Limb (tissue), 2 donors: Measurements from ENCODE around the gene CNN2.
A peak's percentile ranks its signal among the peaks of the same experiment; 100 is the strongest.
"Not testable (repeated sequence)": the region's sequence is repeated elsewhere in the genome, so short reads cannot be mapped to it uniquely, and the experiment has no call there.

Experiments used
- DNase-seq, 2 donors: peaks; one replicate each; pipeline ENCODE4 v3.0.0-alpha.2; 2016; ENCODE audit errors: extremely low spot score in 2 of 2

The CNN2 gene

DNA sequence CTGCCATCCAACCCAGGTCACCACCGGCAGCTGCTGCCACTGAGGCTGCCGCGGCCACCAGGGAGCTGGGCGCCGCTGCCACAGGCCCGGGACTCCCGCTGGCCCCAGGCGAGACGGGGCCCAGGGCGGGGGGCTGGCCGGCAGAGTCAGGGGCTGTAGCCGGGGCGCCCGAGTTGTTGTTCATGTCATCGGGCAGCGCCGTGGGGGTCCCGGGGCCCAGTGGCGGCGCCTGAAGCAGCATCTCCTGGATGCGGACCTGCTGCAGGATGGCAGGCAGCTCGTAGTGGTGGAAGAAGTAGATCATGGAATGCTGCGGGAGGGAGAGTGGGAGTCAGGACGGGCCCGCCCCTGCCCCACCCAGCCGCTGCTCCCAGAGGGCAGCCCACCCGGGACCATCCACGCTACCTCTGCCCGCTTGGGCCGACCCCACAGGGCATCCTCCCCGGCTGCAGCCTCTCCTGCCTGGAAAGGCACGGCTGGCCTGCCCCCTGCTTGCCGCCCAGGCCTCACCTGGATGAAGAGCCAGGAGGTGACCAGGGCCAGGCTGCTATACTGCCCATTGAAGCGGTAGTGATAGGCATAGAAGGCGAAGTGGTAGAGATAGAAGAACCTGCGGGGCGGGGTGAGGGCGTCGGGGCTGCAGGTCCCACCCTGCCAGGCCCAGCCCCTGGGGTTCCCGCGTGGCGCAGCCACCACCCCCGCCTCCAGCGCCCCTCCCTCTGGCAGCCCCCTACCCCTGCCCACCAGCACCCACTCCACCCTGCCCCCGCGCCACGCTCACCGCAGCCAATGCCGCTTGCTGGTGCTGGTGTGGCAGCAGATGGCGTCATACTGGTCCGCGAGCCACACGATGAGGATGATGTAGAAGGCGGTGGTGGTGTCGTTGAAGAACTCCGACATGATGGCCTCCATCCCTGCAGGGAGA lies 15.6 kb upstream of the CNN2 start:
- DNase-seq: no peak

DNA sequence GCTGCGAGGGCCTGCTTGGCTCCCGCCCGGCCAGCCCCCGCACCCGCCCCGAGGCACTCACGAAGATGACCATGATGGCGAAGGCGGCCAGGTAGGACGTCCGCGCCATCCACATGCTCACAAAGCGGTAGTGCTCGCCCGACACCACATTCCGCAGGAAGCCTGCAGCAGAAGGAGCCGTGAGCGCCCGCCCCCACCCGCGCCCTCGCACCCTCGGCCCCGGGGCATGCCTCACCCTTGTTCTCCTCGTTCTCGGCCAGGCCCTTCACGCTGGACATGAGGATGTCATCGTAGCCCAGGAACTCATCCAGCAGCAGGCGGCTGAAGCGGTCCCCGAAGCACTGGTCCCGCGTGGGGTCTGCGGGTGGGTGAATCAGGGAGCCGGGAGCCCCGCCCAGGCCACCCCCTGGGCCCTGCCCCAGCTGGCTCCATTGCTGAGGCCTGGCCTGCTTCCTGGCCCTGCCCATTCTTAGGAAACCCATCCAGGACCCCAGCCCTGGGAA lies 14.5 kb upstream of the CNN2 start:
- DNase-seq: no peak

DNA sequence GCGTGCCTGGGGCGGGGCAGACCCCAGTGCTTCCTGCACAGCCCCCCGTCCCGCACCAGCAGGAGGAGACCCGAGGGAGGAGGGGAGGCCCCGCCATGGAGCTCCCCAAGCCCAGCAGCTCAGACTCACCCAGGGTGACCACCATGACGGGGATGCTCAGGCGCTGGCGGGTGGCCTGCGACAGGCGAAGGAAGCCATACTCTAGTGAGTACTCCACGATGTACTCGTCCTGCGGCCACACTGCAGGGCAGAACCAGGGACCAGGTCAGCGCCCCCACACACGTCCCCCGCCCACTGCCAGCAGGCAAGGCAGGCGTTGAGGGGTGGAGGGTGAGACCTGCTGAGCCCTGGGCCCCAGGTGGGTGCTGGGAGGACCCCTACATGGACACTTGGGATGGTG lies 14.1 kb upstream of the CNN2 start:
- no peak for DNase-seq

DNA sequence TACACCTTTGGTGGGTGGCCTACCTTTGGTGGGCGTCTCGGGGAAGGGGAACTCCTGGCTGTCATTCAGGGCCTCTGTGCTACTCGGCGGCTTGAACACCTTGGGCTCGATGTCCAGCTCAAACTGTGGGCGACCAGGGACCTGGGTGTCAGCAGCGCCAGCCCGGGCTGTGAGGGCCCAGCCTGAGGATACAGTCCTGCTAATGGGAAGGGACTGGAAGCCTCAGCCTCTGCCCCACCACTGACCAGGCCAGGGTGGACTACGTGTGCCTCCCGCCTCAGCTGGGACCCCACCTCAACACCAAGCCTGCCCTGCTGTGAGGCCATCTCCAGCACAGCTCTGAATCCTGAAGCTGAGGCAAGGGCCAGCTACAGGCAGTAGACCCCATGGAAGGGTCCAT lies 13.2 kb upstream of the CNN2 start:
- DNase-seq: no peak

- DNase-seq: no peak
Measured at GRCh38 chr19:1014161-1015060, 12.0 kb upstream of the CNN2 start.

DNA sequence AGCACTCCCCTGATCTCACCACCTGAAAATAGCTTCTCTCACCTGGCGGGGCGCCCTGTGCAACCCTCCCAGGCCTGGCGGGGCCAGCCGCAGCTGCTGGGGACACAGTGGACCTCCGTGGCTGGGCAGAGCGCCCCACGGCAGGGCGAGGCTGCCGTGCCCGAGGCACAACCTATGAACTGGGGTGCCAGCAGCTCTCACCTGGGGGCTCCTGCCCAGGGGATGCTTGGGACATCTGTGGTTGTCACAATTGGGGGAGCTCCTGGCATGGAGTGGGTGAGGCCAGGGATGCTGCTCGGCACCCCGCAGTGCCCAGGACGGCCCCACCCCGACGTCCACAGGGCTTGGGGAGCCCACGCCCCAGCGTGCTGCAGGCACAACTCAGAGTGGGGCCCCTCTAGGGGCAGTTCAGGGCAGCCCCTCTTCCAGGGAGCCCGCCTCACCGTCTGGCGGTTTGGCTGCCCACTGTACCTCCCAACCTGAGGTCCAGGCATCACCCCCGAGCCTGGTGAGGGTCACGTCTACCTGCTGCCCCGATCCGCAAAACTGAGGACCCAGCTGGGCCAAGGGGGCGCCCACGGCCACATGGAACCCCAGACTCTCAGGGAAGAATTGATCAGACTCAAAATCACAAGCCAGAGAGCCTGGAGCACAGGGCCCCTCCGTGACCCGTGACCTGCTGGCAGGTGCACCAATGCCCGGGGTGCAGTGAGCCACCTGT lies 11.2 kb upstream of the CNN2 start:
- no peak for DNase-seq

DNA sequence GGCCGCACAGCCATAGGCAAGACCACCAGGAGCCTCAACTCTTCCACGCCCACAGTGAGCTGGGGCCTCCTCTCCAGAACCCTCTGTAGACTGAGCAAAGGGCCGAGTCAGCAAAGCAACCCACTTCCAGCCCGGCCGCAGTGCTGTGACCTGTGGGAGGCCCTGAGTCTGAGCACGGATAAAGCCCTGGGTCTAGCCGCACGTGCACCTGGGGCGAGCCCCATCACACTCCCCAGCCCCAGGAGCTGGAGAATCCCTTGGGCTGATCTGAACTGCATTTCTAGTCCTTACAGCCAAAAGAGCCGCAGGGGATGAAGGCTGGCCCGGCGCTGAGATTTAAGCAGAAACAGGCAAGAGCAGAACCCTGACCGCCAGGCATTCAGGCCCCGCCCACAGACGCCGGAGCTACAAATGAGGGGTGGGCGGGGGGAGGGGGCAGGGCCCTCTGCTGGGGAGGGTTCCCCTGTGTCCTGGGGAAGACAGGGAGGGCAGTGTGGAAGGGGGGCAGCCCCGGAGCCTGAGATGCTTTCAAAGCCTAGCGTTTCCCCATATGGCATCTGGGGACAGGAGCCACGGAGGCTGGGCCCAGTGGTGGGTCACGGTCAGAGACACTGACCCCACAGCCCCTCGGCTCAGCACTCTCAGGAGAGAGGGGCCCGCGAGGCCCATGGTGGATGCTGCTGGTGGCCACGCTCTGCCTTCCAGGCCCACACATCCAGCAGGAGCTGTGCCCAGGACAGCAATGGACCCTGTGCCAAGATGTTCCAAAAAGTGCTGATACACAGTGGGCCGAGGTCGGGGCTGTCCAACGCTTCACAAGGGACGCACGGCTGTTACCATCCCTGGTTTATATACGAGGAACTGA lies 10.4 kb upstream of the CNN2 start:
- no peak for DNase-seq

- no peak for DNase-seq
Measured at GRCh38 chr19:1016647-1017114, 9.7 kb upstream of the CNN2 start.

DNA sequence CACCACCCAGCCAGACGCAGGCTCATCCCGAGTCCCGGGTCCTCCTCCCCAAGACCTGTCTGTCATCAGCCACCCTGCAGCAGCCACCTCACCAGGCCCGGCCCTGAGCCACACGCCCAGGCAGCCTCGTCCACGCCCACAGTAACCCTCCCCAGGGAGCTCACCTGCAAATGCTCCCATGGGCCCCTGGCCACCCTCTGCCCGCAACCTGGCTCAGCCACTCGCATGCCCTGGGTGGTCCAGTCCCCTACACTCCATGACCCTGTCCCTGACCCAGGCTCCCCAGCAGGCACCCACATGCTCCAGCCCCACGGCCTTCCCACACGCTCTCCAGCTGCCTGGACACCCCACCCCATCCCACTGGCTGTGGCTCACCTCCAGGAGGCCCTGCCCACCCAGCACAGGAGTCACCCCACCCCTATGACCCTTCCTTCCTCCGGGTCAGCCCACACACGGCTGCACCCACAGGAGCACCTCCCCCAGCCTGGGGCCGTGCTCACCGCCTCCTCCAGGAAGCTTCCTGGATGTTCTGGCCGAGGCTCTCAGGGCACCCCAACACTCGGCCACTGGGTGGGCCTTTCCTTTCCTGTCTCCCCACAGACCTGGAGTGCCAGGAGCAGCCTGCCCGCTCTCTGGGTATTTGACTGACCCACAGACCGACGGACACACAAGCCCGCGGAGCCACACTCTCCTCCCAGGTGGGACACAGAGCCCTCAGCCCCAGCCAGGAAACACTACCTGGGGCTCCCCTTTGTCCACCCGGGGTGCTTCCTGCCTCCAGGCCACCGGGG lies 9.1 kb upstream of the CNN2 start:
- DNase-seq: no peak

DNA sequence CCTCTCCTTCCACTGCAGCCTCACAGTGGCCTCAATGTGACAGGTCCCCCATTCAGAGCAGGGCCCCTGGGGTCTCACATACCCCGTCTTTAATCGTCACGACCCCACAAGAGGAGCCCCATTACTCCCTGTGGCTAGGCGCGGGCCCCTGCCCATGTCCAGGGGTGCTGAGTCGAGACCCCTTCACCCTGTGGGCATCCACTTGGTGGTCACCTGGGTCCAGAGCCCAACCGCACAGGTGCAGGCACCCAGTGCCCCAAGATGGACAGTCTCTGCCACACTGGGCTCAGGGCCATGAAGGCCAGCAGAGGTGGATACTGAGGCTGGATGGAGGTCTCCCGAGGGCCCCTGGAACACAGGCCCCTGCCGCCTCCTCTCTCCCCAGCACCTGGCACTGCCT lies 8.5 kb upstream of the CNN2 start:
- no peak for DNase-seq

DNA sequence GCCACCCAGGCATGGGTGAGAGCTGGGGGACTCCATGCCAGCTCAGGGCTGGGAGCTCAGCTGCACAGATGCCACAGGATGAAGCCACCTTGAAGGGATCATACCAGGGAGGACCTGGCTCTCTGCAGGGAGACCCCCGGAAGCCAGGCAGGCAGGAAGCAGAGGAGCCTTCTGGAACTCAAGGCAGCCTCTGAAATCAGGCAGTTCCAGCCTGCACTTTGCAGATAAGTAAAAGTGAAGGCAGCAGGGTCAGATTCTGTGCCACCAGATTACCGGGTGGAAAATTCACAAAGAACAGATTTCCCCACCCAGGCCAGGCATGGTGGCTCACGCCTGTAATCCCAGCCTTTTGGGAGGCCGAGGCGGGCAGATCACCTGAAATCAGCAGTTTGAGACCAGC lies 8.0 kb upstream of the CNN2 start:
- no peak for DNase-seq

GRCh38 chr19:1018932-1019615 lies 7.3 kb upstream of the CNN2 start:
- DNase-seq: peak in 1 of 2 donors; percentile 37

- no peak for DNase-seq
Measured at GRCh38 chr19:1019616-1019961, 6.8 kb upstream of the CNN2 start.

GRCh38 chr19:1019980-1020867 lies 6.2 kb upstream of the CNN2 start:
- DNase-seq: peak in 1 of 2 donors; percentile 54

DNA sequence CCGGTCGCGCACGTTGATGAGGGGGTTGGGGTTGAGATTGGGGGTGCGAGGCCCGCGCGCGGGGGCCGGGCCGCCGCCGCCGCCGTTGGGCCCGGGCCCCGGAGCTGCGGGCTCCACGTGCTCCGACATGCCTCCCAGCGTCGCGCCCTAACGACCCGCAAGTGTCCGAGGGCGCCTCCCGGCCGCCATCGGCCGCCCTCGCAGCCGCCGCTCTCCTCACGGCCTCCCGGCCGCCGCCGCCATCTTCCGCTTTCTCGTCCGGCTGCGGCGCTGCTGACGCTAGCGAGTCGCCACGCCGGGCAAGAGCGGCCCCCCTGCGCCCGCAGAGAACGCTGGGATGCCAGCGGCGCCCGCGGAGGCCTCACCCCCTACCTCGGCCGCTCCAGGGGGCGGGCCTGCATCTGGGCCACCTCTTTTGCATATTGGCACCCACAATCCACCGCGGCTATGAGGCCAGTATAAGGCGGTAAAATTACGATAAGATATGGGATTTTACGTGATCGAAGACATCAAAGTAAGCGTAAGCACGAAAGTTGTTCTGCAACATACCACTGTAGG lies 5.5 kb upstream of the CNN2 start, which contains the start of gene TMEM259:
Gene TMEM259, minus strand, starts transcription at position 256 of the 558 bp plus-strand sequence. Its CDS starts 127 bp downstream, at position 129.
- DNase-seq: peak; percentile 98

- DNase-seq: not testable (repeated sequence)
Measured at GRCh38 chr19:1023883-1024188, 2.6 kb upstream of the CNN2 start.

GRCh38 chr19:1025080-1025479 lies 1.3 kb upstream of the CNN2 start:
- DNase-seq: not testable (repeated sequence)
